Stimulated activated CD8-positive, alpha-beta memory T cell treated with anti-CD3 and anti-CD28 coated beads, Interleukin-7, amount 100 ng/mL, for 4 hours (primary cell): Measurements from ENCODE around the gene MTERF4.

ENCODE experiments used
- DNase-seq, 2 donors: peaks; one replicate each; pipeline ENCODE4 v3.0.0-alpha.2; 2020; ENCODE audit warnings: low read depth in 2 of 2

Gene MTERF4, protein sequence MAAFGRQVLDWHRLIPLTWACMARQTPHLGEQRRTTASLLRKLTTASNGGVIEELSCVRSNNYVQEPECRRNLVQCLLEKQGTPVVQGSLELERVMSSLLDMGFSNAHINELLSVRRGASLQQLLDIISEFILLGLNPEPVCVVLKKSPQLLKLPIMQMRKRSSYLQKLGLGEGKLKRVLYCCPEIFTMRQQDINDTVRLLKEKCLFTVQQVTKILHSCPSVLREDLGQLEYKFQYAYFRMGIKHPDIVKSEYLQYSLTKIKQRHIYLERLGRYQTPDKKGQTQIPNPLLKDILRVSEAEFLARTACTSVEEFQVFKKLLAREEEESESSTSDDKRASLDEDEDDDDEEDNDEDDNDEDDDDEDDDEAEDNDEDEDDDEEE

DNA sequence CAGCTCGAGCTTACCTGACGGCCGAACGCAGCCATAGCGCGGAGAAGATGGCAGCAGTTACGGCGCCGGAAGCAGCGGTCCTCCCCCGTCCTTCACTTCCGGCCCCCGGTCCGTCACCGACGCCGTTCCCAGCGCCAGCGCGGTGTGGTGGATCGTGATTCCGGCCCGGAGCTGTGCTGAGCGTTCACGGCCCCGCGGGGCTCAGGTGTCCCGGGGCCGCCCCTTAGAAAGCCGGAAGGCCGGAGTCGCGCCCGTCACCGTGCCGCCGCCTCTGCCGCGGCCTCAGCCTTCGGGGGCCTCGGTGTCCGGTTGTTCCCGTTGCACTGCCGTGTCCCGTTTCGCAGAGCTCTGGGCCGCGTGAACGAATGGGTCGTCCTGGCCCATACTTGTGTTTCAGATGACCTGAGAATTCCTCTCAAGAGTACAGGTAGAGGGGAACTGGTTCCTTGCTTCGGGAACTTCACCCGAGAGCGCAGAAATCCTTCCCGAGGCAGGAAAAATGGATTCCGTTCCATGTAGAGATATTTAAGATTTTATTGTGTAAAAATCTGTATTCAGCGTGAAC, at the start of gene MTERF4:
Gene MTERF4 (minus strand): TSS at position 49 of the 565 bp plus-strand sequence. CDS start 14 bp downstream, at position 35.
- DNase-seq, result peak; percentile 74 to 82

DNA sequence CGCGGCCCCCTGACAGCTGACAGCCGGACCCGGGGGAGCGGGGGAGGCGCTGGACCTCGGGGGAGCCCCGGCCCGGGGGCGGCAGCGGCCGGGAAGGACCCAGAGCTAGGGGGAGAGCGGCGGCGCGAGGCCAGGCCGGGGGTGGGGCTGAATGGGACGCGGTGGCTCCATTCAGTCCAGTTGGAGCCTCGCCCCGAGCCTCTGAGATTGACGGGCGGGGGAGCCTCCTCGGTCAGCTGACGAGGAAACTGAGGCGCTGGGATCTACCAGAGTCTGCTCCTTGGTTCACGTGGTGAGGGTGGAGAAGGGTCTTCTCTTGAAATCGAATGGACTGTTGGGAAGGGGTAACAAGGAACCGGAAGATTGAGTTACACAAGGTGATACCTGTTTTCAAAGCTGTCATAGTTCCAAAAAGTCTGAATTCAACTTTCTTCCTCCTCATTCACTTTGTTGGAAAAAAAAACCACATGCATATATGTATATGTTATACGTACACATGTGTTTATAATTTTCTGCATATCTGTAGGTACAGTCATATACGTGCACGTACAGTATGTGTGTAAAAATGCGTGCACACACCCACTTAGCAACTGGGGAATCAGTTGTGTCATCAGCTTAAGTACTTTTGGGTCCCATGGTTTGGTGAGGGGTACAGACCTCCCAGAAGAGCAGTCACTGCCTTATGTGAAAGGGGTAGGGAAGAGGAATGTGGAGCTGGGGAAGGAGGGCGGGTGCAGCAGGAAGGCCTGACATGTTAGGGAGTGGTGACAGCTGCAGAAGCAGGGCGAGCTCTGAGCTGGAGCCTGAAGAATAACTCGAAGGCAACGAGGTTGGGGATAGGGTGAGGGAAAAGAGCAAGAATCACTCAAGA, 48.8 kb upstream of the MTERF4 start:
- no peak for DNase-seq

DNA sequence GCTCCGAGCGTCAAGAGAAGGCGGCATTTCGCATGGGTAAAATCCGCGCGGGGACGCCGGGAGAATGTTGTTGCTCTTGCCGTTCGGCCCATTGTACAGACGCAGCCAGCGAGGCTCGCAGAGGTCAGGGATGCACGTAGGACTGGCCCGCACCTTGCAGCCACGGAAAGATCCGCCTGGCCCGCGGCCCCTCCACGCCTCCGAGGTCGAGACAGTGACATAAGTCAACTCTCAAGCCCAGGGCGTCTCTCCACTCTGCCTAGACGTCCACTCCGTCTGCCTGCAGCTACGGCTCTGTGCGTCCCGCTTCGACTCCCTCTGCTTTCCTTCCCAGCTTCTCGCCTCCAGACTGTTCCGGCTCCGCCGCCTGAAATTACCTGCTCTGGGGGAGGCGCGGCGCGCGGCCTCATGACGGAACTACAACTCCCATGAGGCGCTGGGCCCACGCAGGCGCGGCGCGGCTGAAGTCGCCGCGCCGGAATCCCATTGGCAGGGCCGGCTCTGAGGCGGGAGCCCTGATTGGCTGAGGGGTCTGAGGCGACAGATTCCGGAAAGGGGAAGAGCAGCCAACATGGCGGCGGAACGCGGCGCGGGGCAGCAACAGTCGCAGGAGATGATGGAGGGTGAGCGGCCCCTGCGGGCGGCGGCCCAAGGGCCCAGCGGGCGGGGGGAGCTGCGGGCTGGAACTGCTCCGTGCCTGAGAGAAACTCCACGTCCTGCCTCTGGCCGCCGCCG, 48.0 kb upstream of the MTERF4 start, which contains the start of gene PPP1R7:
Gene PPP1R7 (plus strand): TSS at position 543 of the 735 bp plus-strand sequence. CDS start 29 bp downstream, at position 572.
- DNase-seq, result peak; percentile 90 to 94

DNA sequence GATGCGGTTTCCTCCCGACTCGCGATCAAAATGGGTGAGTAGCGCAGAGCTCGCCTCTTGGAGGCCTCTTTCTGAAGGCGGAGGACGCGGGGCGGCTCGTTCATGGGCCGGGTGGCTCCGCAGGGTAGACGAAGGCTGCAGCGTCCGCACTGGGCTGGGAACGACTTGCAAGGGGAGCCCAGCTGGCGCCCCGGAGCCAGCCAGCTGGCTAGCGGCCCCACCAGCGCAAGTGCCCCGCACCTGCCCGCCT, 47.5 kb upstream of the MTERF4 start:
- no peak for DNase-seq

DNA sequence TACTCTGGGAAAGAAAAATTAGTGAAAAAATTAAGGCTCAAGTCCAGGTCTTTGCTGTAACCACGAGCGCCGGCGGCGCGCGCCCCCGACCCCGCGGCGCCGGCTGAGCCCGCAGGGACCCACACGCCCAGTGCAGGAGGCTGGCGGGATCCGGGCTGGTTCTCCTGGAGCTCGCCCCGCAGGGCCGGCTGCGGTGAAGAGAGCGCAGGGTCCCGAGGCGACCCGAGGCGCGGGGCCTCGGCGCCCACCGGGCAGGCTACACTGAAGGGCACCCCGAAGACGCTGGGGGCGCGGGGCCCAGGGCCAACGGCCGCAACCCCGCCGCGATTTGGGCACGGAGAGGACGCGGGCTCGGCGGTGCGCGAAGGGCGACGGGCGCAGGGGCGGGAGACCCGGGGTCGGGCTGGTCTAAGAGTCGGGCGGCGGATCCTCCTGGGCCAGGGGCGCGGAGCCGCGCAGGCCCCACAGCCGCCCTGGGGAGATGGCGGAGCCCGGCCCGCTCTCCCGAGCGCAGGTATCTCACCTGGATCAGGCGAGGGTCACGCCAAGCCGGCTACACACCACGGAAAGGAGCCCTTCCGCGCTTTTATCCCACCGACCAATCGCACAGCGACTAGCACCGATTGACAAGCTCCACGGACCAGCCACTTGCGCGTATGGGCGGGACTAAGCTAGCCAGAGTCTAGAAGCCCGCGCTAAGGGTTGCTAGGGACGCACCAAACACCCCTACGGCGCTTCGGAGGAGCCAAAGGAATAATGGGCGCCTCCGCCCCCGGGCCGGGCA, 47.0 kb upstream of the MTERF4 start, which contains the start of gene PASK:
Gene PASK (minus strand): TSS at position 582 of the 784 bp plus-strand sequence. CDS start 6,440 bp downstream, outside the sequence.
- DNase-seq, result peak; percentile 87 to 89

DNA sequence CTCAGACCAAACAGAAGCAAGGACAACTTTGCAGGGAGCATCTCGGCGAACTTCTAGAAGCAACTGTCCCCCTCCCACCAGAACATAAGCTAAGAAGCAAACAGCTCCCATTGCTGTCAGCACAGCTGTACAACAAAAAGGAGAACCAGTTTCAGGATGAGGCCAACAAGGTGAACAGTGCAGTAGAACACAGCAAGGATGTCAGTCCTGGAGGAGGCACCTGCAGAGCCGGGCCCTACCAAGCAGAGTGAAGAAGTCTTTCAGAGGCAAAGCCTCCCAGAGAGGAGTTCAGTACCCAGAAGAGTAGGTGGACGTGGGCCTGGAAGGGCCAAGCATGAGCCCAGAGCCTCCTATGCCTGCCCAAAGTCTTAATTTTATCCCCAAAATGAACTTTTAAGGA, 46.2 kb upstream of the MTERF4 start:
- no peak for DNase-seq

DNA sequence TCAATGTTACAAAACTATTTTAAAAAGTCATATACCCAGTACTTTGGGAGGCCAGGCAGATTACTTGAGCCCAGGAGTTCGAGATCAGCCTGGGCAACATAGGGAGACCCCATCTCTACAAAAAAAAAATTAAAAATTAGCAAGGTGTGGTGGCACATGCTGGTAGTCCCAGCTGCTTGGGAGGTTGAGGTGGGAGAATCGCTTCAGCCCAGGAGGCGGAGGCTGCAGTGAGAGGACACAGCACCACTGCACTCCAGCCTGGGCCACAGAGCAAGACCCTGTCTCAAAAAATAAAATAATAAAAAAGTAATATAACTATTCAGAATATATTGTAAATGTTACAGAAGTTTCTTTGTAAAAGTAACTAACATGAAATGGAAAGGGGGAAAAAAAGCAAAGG, 45.2 kb upstream of the MTERF4 start:
- no peak for DNase-seq

DNA sequence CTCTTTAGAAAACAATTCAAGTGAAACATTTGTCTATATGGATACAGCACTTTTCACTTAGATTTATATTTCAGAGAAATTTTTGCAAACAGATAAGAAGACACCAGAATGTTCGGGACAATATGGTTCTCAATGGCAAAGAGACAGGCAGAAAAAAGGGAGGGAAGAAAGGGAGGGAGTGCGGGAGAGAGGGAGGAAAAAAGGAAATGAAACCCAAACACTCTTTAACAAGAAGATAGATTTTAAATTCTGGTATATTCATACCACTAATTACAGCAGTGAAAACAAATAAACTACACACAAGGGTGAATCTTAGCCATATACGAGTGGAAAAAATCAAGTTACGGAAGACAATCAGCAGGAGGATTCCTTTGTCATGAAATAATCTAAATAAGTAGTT, 44.2 kb upstream of the MTERF4 start:
- no peak for DNase-seq

DNA sequence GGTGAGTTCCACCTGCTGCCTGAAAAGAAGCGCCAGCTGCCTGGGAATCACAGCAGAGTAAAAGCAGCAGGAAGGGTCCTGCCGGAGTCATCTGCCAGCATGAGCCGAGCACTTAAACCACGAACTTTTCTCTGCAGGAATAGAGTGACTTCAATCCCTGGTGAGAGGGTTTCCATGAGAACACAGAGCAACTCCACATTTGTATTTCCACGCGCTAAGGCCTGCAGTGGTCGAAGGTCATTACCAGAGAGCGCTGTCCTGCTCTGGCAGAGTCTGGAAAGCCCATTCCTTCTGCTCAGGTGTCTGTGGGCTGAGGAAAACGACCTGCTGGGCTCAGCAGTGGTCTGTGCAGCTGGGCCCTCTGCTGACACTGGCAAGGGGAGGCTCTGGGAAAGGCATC, 40.5 kb upstream of the MTERF4 start:
- no peak for DNase-seq

DNA sequence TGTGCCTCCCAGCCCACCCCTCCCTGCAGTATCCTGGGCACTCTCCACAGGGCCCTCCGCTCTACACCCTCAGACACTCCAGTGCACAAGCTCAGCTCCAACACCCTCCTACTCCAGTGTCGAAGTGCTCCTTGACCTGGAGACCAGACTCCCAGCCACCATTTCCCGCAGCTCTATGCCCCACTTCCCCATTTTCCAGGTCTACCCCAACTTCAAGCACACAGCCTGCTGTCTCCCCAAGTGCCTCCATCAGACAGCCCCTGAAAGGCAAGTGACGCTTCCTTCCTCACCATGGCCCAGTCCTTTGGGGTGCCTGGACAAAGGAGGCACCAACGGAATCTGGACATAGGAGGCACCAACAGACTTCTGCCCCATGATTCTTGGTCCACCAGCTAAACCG, 40.0 kb upstream of the MTERF4 start:
- no peak for DNase-seq

DNA sequence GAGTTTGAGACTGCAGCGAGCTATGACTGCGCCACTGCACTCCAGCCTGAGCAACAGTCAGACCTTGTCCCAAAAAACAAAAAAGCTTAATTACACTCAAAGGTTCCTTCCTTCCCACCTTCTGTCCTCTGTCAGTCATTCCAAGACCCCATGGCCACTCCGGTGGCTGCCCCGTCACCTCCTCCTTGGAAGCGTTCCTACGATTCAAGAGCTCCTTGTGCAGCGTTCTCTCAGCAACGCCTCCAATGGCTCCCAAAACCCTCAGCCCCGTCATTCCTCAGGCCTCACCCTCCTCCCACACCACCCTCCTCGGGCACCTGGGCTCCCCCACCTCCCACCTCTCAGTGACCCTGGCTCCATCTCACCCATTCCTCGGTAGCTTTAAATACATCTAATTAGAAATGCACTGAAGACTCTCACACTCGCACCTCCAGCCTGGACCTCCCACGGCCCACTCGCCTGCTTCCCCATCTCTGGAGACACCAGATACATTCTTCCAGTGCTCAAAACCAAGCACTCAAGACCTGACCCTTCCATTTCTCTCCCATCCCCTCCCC, 39.2 kb upstream of the MTERF4 start:
- DNase-seq, result no peak

DNA sequence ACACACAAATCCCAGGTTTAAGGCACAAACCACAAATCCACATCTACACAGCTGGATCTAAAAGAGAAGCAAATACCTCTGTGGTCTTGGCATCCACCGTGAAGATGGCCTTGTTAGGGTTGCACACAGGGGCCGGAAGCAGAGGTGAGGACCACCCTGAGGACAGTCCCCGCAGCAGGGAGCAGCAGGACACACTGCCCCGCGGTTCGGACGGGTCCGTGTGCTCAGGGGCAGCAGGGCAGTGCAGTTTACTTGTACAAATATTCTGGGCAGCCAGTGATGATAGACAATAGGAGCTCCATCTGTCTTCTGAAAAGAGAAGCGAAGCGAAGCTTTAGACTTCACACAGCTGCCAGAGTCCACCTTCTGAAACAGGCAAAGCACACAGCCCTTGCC, 38.4 kb upstream of the MTERF4 start:
- DNase-seq, result no peak

DNA sequence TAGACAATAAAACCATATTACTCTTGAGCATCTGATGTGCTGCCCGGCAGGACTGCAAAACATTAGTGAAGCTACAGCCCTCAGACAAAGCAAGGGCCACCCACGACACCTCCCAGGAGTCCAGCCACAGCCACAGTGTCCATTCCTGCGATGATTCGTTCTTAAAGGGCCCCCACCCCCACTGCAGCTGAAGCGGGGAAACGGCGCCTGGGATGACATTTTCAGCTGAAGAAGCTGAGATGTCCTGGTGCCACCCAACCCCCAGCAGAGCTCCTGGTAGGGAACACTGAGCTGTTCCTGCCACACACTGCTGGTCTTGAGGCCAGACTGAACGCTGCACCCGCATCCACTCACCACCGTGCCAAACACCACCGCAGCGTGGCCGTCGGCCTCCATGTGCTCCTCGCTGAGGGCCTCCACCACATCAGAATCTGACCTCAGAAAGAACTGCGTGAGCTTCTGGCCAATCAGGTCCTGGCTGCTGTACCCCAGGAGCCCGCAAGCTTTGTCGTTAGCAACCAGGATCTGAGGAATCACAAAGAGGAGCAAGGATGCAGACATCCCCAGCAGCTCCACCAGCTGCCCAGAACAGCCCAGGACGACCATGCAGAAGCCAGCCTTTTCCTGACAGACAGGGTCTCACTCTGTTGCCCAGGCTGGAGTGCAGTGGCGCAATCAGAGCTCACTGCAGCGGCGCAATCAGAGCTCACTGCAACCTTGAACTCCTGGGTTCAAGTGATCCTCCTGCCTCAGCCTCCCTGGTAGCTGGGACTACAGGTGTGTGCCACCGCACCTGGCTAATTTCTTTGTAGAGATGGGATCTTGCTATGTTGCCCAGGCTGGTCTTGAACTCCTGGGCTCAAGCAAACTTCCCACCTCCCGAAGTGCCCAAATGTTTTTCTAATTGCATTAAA, 37.7 kb upstream of the MTERF4 start:
- DNase-seq, result no peak

DNA sequence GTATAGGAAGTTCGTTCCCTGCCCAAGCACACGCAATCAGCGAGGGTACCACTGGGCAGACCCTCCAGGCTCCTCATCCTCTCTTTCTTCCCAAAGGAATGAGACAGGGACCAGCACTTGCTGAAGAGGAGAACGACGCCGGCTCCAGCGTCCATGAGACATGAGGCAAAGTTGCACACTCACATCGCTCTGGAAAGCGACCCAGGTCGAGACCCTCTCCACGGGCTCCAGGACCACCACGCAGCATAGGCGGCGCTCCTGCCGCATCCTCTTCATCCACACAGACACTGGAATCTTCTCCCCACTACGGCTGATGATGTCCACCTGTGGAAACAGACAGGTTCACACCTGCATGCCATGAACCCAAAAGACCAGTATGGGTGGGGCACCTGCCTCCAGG, 36.4 kb upstream of the MTERF4 start:
- DNase-seq, result no peak

DNA sequence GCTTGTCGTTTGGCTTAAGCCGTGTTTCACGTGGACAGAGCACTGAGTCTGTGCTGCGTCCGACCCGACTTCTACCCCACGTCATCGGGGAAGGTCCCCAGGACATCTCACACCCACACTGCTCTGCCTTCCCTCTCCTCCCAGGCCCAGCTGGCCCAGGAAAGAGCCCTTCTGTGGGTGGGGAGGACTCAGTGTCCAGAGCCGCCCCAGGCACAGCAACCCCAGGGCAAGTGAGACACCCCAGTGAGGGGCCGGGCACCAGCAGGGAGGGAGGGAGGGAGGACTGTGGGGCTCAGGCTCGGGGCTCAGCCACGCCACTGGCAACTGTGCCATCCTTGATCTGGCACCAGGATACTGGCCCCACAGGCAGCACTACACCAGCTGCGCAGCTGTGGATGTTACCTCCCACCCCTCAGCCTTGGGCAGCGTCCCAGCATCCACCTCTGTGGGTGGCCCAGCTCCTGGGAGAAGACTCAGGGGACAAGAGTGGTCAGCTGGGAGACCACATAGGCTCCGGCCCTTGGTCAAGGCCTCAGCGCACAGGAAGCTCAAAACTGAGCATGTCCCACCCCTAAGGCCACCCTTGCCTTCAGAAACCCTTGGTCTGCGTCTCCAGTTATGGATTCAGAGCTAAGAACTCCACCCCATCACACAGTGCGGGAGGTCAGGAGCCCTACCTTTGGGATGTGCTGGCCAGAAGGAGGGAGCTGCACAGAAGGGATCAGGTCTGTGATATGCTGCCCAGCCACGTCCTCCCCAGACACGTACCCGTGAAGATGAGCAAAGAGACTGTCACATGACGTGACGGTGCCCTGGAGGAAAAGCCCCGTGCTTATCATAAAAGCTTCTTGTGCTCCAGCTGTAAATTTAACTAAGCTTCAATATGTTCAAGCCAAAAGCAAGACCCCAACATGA, 35.4 kb upstream of the MTERF4 start:
- no peak for DNase-seq

DNA sequence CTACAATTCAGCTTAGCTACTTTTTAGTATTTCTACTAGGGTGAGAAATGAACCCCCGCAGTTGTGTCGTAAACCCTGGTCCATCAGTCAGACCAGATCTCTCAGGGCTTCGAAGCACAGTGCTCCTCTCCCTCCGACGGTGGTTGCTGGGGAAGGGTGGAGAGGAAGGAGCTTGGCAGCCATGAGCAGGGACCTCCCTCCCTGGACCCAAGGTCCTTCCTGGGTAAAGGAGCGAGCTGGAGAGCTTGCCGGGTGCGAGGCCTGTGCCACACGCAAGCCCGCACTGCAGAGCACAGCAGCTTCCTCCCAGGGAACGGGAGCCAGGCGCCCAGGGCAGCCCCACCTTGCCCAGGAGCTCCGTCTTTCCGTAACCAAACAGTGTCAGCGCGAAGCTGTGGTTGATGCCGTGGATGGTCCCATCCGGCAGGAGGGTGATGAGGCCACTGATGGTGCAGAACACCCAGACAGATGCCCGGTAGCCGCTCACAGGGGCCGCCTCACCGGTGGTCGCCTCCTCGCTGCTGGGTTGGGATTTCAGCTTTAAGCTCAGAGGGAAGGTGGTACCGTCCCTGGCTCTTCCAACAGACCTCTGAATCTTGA, 34.7 kb upstream of the MTERF4 start:
- DNase-seq, result no peak

DNA sequence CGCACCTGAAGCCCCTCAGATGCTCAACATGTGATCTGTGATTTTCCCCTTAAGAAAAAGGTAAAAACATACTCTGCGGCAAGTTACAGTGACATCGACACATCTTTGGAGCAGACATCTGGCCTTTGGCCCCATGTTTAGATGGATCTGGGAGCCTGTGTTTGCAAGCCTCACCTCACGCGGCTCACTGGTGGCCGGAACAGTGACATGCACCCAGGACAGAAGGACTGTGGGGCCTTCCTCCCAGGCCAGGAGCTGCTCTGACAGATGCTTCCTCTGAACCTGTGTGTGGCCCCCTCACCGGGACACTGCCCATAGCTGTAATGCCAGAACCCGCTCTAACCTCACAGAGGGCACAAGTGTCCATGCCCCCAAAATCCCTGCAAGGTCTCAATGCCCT, 34.1 kb upstream of the MTERF4 start:
- no peak for DNase-seq

DNA sequence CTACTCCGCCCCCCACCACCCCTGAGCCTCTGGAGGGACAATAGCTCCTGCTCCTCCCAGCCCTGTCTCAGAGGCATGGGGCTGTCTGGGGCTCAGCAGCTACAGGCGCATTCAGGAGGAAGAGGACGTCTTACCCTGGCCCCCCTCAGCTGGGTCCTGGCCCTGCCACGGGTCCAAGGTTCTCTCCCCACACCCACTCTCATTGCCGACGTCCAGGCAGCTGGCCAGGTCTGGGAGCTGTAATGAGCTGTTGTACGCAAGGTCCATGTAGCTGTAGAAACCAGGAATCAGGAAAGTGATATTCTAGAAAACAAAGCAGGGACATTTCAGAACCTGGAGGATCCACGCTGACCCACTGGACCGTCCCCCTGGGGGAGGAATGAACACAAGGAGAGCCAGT, 33.6 kb upstream of the MTERF4 start:
- no peak for DNase-seq
